Endothelial cell of umbilical vein (primary cell): ENCODE data around the gene IL1R2. TPM values are rescaled to one million over a fixed set of nuclear protein-coding genes. Genes with fewer than 3 reads are reported as not detected.

ENCODE experiments used
- BruUV-seq: library from RNA; stranded (reverse); fragments of 400-500 nt; replicated peaks from 2 replicates; lab custom pipeline; 2021; lab: Mats Ljungman, UMichigan
- CTCF ChIA-PET: fragments of 300-600, 350-600 bp; sonication (Branson Sonifier 250); formaldehyde crosslinking; loops from one replicate; lab custom pipeline; 2021; ENCODE audit warnings: antibody characterized with exemption, inconsistent platforms; lab: Charles Lee
- POLR2A ChIA-PET: fragments of 300-600, 350-600 bp; sonication (Branson Sonifier 250); formaldehyde crosslinking; loops from one replicate; lab custom pipeline; 2021; ENCODE audit warnings: antibody characterized with exemption, inconsistent platforms; lab: Charles Lee
- DNase-seq: peaks from one replicate; pipeline ENCODE4 v3.0.0-alpha.2; 2011; ENCODE audit warnings: low read depth, low spot score
- FAIRE-seq: peaks from 2 replicates; lab custom pipeline; 2011; peaks lifted over from hg19 to GRCh38; lab: Jason Lieb, UNC
- H2AFZ ChIP-seq: 2 replicates; pipeline ENCODE4 v1.6.0; 2012; ENCODE audit warnings: low read depth, low read length, control low read depth, inconsistent platforms
- H3K27ac ChIP-seq: 2 replicates; pipeline ENCODE4 v1.5.1; 2011; ENCODE audit warnings: low read depth, mild to moderate bottlenecking, control low read depth, low read length, moderate library complexity; ENCODE audit not compliant: insufficient read depth
- H3K27me3 ChIP-seq, 2 experiments: 2 replicates each; pipeline versions ENCODE4 v1.6.0 to v1.6.1; 2011; ENCODE audit warnings: low read length in 2 of 2, mixed read lengths in 1 of 2; ENCODE audit not compliant: control insufficient read depth in 2 of 2, insufficient read depth in 2 of 2
- H3K36me3 ChIP-seq, 2 experiments: 2 replicates in 1 of 2; 3 replicates in 1 of 2; pipeline ENCODE4 v1.5.1; 2011; ENCODE audit warnings: low read length in 2 of 2, mild to moderate bottlenecking in 1 of 2, moderate library complexity in 1 of 2; ENCODE audit not compliant: control insufficient read depth in 2 of 2, insufficient read depth in 2 of 2; ENCODE audit errors: extremely low read depth in 1 of 2
- H3K4me1 ChIP-seq: 3 replicates; pipeline ENCODE4 v1.5.1; 2011; ENCODE audit warnings: mild to moderate bottlenecking, low read length; ENCODE audit not compliant: control insufficient read depth, insufficient read depth; ENCODE audit errors: extremely low read depth
- H3K4me2 ChIP-seq: 2 replicates; pipeline ENCODE4 v1.6.1; 2011; ENCODE audit warnings: low read length, control low read depth, mixed read lengths; ENCODE audit not compliant: insufficient read depth
- H3K4me3 ChIP-seq, 3 experiments: fragments of 200-600 bp in 1 of 3; sonication (generic), shearing (Covaris generic) in 1 of 3; replicated peaks in 1 of 3; 2 replicates each; pipeline ENCODE4 v1.5.1; 2011 to 2016; ENCODE audit warnings: control low read depth in 3 of 3, low read length in 3 of 3, mild to moderate bottlenecking in 2 of 3, inconsistent platforms in 1 of 3, low read depth in 1 of 3, moderate library complexity in 1 of 3; ENCODE audit not compliant: insufficient read depth in 1 of 3
- H3K79me2 ChIP-seq: 2 replicates; pipeline ENCODE4 v1.6.0; 2012; ENCODE audit warnings: low read length, inconsistent platforms; ENCODE audit not compliant: control insufficient read depth, insufficient read depth
- H3K9ac ChIP-seq: replicated peaks from 2 replicates; pipeline ENCODE3; 2011; ENCODE audit warnings: low read length, control low read depth; ENCODE audit not compliant: insufficient read depth; ENCODE audit errors: extremely low read depth
- H3K9me1 ChIP-seq: replicated peaks from 3 replicates; pipeline ENCODE4 v1.6.0; 2011; ENCODE audit warnings: mild to moderate bottlenecking, low read length; ENCODE audit not compliant: control insufficient read depth, insufficient read depth; ENCODE audit errors: extremely low read depth
- H3K9me3 ChIP-seq: replicated peaks from 2 replicates; pipeline ENCODE4 v1.5.1; 2012; ENCODE audit warnings: low read length, inconsistent platforms; ENCODE audit not compliant: control insufficient read depth, insufficient read depth
- H4K20me1 ChIP-seq: replicated peaks from 2 replicates; pipeline ENCODE3; 2011; ENCODE audit warnings: mild to moderate bottlenecking, low read length; ENCODE audit not compliant: control insufficient read depth, insufficient read depth; ENCODE audit errors: extremely low read depth
- CTCF ChIP-seq, 2 donors: IDR thresholded peaks; 1 replicate in 1 of 2; 2 replicates in 1 of 2; pipeline ENCODE4 v1.5.1; 2011; ENCODE audit warnings: low read length in 2 of 2, mild to moderate bottlenecking in 2 of 2, moderate library complexity in 2 of 2, control low read depth in 1 of 2, inconsistent platforms in 1 of 2, low read depth in 1 of 2; ENCODE audit not compliant: insufficient read depth in 1 of 2; ENCODE audit errors: extremely low read depth in 1 of 2
- EZH2 ChIP-seq: IDR thresholded peaks from 2 replicates; pipeline ENCODE4 v1.6.1; 2012; ENCODE audit warnings: borderline replicate concordance, low read depth, mild to moderate bottlenecking, moderate library complexity, low read length, inconsistent platforms; ENCODE audit not compliant: severe bottlenecking
- FOS ChIP-seq: IDR thresholded peaks from 2 replicates; pipeline ENCODE4 v1.6.1; 2011; ENCODE audit warnings: mild to moderate bottlenecking, low read length, moderate library complexity, borderline replicate concordance; ENCODE audit not compliant: insufficient read depth
- GATA2 ChIP-seq: IDR thresholded peaks from 2 replicates; pipeline ENCODE4 v1.7.0; 2011; ENCODE audit warnings: low read depth, mild to moderate bottlenecking, moderate library complexity, mixed read lengths, low read length; ENCODE audit not compliant: insufficient read length, insufficient read depth
- JUN ChIP-seq: IDR thresholded peaks from 2 replicates; pipeline ENCODE4 v1.6.1; 2011; ENCODE audit warnings: borderline replicate concordance, low read depth; ENCODE audit not compliant: insufficient read length, insufficient read depth
- MAX ChIP-seq: IDR thresholded peaks from 2 replicates; pipeline ENCODE4 v1.6.1; 2011; ENCODE audit not compliant: insufficient read depth, insufficient read length
- MYC ChIP-seq: IDR thresholded peaks from one replicate; pipeline ENCODE4 v1.6.1; 2011; ENCODE audit warnings: mild to moderate bottlenecking, low read depth, low read length
- POLR2A ChIP-seq: IDR thresholded peaks from 2 replicates; pipeline ENCODE4 v1.6.1; 2012; ENCODE audit warnings: low read depth, mild to moderate bottlenecking, control low read depth, low read length
- POLR2AphosphoS5 ChIP-seq: IDR thresholded peaks from 2 replicates; pipeline ENCODE4 v1.6.1; 2012; ENCODE audit warnings: low read depth, mild to moderate bottlenecking, control low read depth, low read length, moderate library complexity; ENCODE audit not compliant: insufficient read depth
- dilution Hi-C: fragments of 300-500 bp; cut with MboI; formaldehyde crosslinking; loops from one replicate; pipeline ENCODE4 v1.15.0; 2019; ENCODE audit warnings: low sequenced_read_pairs; ENCODE audit not compliant: extremely low pct_ligation_motif_present
- intact Hi-C: fragments of 100-400 bp; cut with micrococcal nuclease; formaldehyde crosslinking; loops from one replicate; pipeline ENCODE4 v1.10.0; 2022
- polyA plus RNA-seq, 4 experiments: library from polyadenylated mRNA; depleted of rRNA in 3 of 4; stranded (reverse) in 3 of 4; unstranded in 1 of 4; fragments of >200 nt; gene quantifications; 2 replicates each; pipeline versions ENCODE4 v1.2.1 to v1.2.3, GENCODE V29; 2011 to 2012; ENCODE audit warnings: missing spikeins in 1 of 4
- total RNA-seq: library from RNA; stranded (reverse); gene quantifications from 2 replicates; pipeline ENCODE4 v1.2.3, GENCODE V29; 2021

IL1R2 gene
- total and polyA plus RNA-seq, 2 donors (not counting 3 experiments of a cell fraction or from before 2014, with no cell fraction given): not detected

GRCh38 chr2:102076512-102076911 lies 84.8 kb downstream of the IL1R2 start:
- no peak overlapping the region for H3K9ac ChIP-seq
- dilution Hi-C loops (no loop called here), intact Hi-C loops (no loop called here)
- FAIRE-seq (no peak), DNase-seq (no peak)
- H3K9me1 ChIP-seq: no peaks in the 10 kb centered on the region
- no peaks in the 10 kb centered on the region for H3K9me3 ChIP-seq
- H3K4me2 ChIP-seq: no peak overlapping the region
- H3K4me3 ChIP-seq: no peak overlapping the region
- TF ChIP-seq FOS: no peak
- no peak for TF ChIP-seq POLR2AphosphoS5
- TF ChIP-seq MYC: no peak
- no peak for TF ChIP-seq POLR2A
- TF ChIP-seq EZH2: no peak
- TF ChIP-seq MAX: no peak
- TF ChIP-seq JUN: no peak
- no peak for TF ChIP-seq GATA2
- TF ChIP-seq CTCF (IDR thresholded peaks at IDR 0.05; ENCODE audit: extremely low read depth in 1 of 2, insufficient read depth in 1 of 2, low read depth in 1 of 2, low read length in 2 of 2): no peak
- no peak overlapping the region for H2AFZ ChIP-seq
- ChIA-PET POLR2A (no interaction called here), CTCF (no interaction called here)
- BruUV-seq: no TSS peak
- H3K36me3 ChIP-seq: no peaks in the 10 kb centered on the region
- no peaks in the 10 kb centered on the region for H4K20me1 ChIP-seq
- no peaks in the 10 kb centered on the region for H3K79me2 ChIP-seq
- peaks cover 3% of the 10 kb centered on the region for H3K4me1 ChIP-seq
- no peak overlapping the region for H3K27ac ChIP-seq
- H3K27me3 ChIP-seq: no peaks in the 10 kb centered on the region

Other genes with a start within 250 kb of the IL1R2 start
- 2.9 and 5.5 TPM in 2 replicates for gene IL1R1, start 150.8 kb downstream of the IL1R2 start, total RNA-seq
- 5.4 and 5.6 TPM in 2 replicates for gene IL1R1, start 150.8 kb downstream of the IL1R2 start, polyA plus RNA-seq
- 0.21 TPM in 1 of 2 replicates, not detected in the other for gene IL1RL2, start 195.1 kb downstream of the IL1R2 start, total RNA-seq
- 0.08 and 0.11 TPM in 2 replicates for gene IL1RL2, start 195.1 kb downstream of the IL1R2 start, polyA plus RNA-seq